ENCODE measurements around the gene COL1A2. TPM values are rescaled to one million over a fixed set of nuclear protein-coding genes. Genes with fewer than 3 reads are reported as not detected.

Gene COL1A2
- 1 to 10 TPM; 1.4 to 1.9 (median 1.6) TPM for total RNA-seq

DNA sequence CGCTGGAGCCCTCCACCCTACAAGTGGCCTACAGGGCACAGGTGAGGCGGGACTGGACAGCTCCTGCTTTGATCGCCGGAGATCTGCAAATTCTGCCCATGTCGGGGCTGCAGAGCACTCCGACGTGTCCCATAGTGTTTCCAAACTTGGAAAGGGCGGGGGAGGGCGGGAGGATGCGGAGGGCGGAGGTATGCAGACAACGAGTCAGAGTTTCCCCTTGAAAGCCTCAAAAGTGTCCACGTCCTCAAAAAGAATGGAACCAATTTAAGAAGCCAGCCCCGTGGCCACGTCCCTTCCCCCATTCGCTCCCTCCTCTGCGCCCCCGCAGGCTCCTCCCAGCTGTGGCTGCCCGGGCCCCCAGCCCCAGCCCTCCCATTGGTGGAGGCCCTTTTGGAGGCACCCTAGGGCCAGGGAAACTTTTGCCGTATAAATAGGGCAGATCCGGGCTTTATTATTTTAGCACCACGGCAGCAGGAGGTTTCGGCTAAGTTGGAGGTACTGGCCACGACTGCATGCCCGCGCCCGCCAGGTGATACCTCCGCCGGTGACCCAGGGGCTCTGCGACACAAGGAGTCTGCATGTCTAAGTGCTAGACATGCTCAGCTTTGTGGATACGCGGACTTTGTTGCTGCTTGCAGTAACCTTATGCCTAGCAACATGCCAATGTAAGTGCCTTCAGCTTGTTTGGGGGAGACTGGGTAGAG is at the start of gene COL1A2:
Gene COL1A2, plus strand, starts transcription at position 459 of the 704 bp plus-strand sequence. Its CDS starts 137 bp downstream, at position 596.
- Mint-ChIP-seq H3K4me3 (no peak within 1 kb of the TSS), H3K9me3 (no peaks in the 10 kb centered on the region), H3K4me1 (ENCODE audit: low read depth) (peaks cover 8% of the 10 kb centered on the region), H3K27me3 (ENCODE audit: low read depth) (peaks cover 41% of the 10 kb centered on the region), H3K36me3 (ENCODE audit: insufficient read depth) (no peaks in the 10 kb centered on the region)
- no peak for DNase-seq
- peak; percentile 39 to 44 for ATAC-seq

DNA sequence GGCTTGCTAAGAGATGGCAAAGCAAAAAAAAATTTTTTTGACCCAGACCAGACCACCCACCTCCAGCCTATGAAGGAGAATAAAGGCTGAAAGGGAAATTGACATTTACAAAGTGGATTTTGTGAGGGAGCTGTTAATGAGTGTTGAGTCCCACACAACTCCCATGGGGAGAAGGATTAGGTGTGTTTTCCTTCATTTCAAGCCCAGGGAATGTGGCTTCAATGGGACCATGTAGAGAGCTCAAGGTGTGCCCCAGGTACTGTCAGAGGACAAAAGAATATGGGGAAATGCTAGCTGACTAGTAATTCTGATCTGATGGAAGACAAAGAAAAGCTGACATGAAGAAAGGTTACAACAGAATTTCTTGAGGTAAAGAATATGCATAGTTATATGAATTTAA is 48.8 kb upstream of the COL1A2 start:
- ATAC-seq (no peak), DNase-seq (no peak)
- Mint-ChIP-seq H3K36me3 (ENCODE audit: insufficient read depth) (no peaks in the 10 kb centered on the region), H3K4me3 (no peak overlapping the region), H3K9me3 (no peaks in the 10 kb centered on the region), H3K27me3 (ENCODE audit: low read depth) (peaks cover 4% of the 10 kb centered on the region), H3K4me1 (ENCODE audit: low read depth) (no peaks in the 10 kb centered on the region)

DNA sequence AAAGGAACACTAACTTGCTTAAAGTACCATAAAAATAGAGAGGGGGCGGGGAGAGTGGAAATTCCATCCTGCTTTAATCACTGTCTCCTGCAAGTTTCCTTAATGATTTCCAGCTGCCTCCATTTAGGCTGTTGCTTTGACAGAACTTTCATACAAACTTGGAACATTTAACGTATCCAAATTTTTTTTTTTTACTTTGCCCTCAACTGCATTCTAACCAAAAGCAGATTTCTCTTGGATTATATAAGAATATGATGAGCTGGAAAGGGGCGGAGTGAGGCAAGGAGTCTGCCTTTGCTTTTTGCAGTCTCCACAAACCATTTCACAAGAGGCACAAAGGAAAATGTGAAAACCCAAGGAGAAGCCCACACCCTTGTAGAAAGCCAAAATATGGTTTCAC is 46.6 kb upstream of the COL1A2 start:
- H3K4me3 Mint-ChIP-seq: no peak overlapping the region
- DNase-seq (no peak), ATAC-seq (no peak)
- H3K9me3 Mint-ChIP-seq: no peaks in the 10 kb centered on the region
- H3K27me3 Mint-ChIP-seq (ENCODE audit: low read depth): peaks cover 4% of the 10 kb centered on the region
- H3K36me3 Mint-ChIP-seq (ENCODE audit: insufficient read depth): no peaks in the 10 kb centered on the region
- H3K4me1 Mint-ChIP-seq (ENCODE audit: low read depth): no peaks in the 10 kb centered on the region

DNA sequence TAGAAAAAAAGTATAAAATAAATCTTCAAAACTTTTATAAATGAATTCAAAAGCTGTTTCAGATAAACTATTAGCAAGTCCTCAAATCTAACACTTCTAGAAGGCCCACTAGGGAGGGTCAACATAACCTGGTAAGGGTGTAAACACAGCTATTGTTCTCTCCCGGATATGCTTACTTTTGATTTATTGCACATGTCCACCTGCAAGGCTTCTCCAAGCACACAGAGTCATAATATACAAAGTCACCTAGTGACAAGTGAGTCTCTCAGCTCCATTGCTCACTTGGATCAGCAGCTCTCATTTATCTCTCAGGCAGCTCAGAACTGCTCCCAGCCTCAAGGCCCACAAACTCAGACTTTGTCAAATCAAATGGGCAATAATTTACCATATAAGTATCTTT is 44.0 kb upstream of the COL1A2 start:
- no peaks in the 10 kb centered on the region for H3K9me3 Mint-ChIP-seq

DNA sequence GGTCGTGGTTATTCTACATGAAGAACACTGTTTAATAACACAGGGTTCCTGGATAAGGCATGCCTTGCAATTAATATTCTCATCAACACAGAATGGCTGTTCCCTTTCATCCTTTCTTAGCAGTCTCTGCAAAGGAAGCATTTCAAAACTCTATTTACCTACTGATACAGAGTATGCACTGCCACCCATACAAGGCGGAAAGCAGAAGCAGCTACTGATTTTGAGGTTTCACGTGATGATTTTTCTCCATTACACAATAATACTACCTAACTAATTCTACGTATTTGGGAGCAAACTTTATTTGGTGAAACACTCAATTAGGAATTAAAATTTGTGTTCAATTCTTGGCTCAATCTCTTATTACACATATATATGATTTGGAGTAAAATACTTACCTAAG is 43.0 kb upstream of the COL1A2 start:
- Mint-ChIP-seq H3K4me3 (no peak overlapping the region), H3K4me1 (ENCODE audit: low read depth) (no peaks in the 10 kb centered on the region), H3K36me3 (ENCODE audit: insufficient read depth) (no peaks in the 10 kb centered on the region), H3K27me3 (ENCODE audit: low read depth) (peaks cover 6% of the 10 kb centered on the region), H3K9me3 (no peaks in the 10 kb centered on the region)
- ATAC-seq (no peak), DNase-seq (no peak)

More for the DNA sequence above, 44.0 kb upstream of the COL1A2 start:
- no peak for DNase-seq
- no peak overlapping the region for H3K4me3 Mint-ChIP-seq
- no peak for ATAC-seq
- H3K27me3 Mint-ChIP-seq (ENCODE audit: low read depth): no peaks in the 10 kb centered on the region
- H3K36me3 Mint-ChIP-seq (ENCODE audit: insufficient read depth): no peaks in the 10 kb centered on the region
- no peaks in the 10 kb centered on the region for H3K4me1 Mint-ChIP-seq (ENCODE audit: low read depth)

DNA sequence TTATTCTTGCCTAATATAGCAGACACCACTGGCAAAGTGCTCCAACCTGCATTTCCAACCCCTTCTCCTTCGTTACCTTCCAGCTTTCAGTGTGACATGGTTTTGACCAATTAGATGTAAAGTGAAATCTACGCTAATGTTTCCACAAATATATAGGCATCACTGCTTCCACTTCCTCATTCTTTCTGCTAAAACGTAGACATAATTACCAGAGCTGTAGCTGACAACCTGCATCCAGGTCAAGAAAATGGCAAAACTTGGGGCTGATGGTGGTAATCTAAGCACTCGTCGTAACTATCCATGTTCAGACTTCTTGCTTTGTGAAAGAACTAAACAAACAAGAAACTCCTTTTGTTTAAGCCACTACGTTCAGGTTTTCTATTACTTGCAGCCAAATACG is 41.8 kb upstream of the COL1A2 start:
- Mint-ChIP-seq H3K4me1 (ENCODE audit: low read depth) (no peaks in the 10 kb centered on the region), H3K36me3 (ENCODE audit: insufficient read depth) (no peaks in the 10 kb centered on the region), H3K4me3 (no peak overlapping the region), H3K27me3 (ENCODE audit: low read depth) (peaks cover 6% of the 10 kb centered on the region), H3K9me3 (no peaks in the 10 kb centered on the region)
- DNase-seq (no peak), ATAC-seq (no peak)

DNA sequence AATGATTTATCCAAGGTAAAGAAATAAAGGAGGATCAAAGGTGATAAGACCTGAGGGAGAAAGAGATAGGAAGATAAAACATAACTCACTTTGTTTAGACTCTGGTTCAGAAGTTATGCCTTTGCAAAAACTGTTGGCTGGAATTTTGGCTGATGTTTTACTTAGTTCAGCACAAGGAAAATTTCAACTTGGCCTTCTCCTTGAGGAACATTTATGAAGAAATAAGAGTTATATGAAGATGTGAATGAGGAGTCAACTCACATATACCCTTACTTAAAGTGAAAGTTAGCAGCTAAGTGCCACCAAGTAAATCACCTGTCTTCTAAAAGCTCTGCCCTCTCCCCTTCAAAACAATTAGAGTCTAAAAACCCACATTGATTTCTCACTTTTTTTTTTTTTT is 39.7 kb upstream of the COL1A2 start:
- no peaks in the 10 kb centered on the region for H3K36me3 Mint-ChIP-seq (ENCODE audit: insufficient read depth)
- DNase-seq (no peak), ATAC-seq (no peak)
- H3K9me3 Mint-ChIP-seq: no peaks in the 10 kb centered on the region
- no peak overlapping the region for H3K4me3 Mint-ChIP-seq
- H3K27me3 Mint-ChIP-seq (ENCODE audit: low read depth): peaks cover 6% of the 10 kb centered on the region
- no peaks in the 10 kb centered on the region for H3K4me1 Mint-ChIP-seq (ENCODE audit: low read depth)

DNA sequence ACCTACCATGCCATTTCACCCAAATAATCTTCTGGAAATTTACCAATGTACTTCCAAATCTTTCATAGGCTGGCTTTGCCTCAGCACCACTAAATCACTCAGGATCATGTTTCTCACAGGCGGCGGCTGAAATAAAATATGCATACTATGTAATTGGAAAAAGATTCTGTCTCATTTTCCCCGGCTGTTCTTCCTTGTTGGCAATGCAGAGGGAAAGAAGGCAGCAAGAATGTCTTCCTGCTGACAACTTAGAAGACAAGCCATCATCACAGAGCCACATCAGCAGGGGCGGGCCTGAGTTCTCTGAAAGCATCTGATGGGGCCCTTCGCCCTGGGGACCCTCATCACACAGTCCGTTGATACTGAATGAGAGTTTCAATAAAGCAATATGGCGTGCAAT is 39.2 kb upstream of the COL1A2 start:
- H3K4me1 Mint-ChIP-seq (ENCODE audit: low read depth): no peaks in the 10 kb centered on the region
- no peaks in the 10 kb centered on the region for H3K36me3 Mint-ChIP-seq (ENCODE audit: insufficient read depth)
- peaks cover 6% of the 10 kb centered on the region for H3K27me3 Mint-ChIP-seq (ENCODE audit: low read depth)
- ATAC-seq (no peak), DNase-seq (no peak)
- no peak overlapping the region for H3K4me3 Mint-ChIP-seq
- no peaks in the 10 kb centered on the region for H3K9me3 Mint-ChIP-seq

DNA sequence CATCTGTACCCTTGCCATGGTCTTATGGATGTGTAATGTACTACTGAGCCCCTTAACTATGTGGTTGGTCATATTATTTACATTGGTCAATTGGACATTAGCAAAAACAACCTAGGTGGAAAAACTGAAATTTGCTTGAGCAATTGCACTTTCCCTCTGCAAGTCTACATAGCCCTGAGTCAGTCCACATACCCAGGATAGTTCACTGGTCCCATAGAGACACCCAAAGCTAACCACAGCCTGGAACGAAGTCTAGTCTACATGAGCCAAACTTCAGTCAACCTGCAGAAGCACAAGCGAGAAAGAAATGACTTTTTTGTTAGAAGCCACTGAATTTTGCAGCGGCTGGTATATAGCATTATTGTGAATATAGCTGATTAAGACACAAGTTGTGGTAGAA is 37.6 kb upstream of the COL1A2 start:
- Mint-ChIP-seq H3K27me3 (ENCODE audit: low read depth) (peaks cover 6% of the 10 kb centered on the region), H3K4me1 (ENCODE audit: low read depth) (no peaks in the 10 kb centered on the region), H3K4me3 (no peak overlapping the region), H3K36me3 (ENCODE audit: insufficient read depth) (no peaks in the 10 kb centered on the region), H3K9me3 (no peaks in the 10 kb centered on the region)
- DNase-seq: no peak
- ATAC-seq: no peak

DNA sequence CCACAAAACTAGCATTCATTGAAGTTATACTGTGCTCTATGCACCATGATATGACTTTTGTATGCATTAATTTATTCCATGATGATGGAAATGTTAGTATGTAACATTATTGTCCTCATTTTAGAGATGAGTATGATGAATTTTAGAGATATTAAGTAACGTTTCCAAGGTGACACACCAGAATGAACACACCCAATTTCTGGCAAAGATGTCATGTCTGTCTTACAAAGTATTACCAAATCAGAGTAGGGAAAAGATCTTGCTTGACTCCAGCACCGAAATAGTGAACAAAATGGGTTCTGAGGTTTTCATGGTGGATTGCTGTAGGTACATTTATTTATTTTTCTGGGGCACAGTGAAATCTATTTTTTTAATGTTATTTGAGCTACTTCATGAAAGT is 33.8 kb upstream of the COL1A2 start:
- Mint-ChIP-seq H3K4me3 (no peak overlapping the region), H3K9me3 (no peaks in the 10 kb centered on the region), H3K4me1 (ENCODE audit: low read depth) (no peaks in the 10 kb centered on the region), H3K27me3 (ENCODE audit: low read depth) (peaks cover 6% of the 10 kb centered on the region), H3K36me3 (ENCODE audit: insufficient read depth) (no peaks in the 10 kb centered on the region)
- DNase-seq: no peak
- no peak for ATAC-seq

DNA sequence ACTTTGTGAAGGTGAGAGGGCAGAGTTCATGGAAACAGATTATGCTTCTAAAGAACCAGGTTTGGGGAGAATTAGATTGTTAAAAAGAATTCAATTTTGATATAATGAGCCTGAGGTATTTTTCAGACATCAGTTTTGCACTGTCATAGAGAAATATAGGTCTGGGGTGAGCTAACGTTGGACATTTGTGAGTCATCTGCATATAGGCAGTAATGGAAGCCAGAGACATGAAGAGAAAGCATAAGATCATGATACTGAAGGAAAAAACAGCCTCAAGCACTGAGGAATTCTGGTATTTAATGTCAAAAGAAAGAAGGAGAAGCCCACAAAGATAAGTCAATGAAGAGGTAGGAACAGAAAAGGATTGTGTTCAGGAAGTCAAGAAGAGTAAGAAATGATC is 32.4 kb upstream of the COL1A2 start:
- no peak for ATAC-seq
- DNase-seq: no peak
- H3K36me3 Mint-ChIP-seq (ENCODE audit: insufficient read depth): no peaks in the 10 kb centered on the region
- no peak overlapping the region for H3K4me3 Mint-ChIP-seq
- no peaks in the 10 kb centered on the region for H3K9me3 Mint-ChIP-seq
- no peaks in the 10 kb centered on the region for H3K27me3 Mint-ChIP-seq (ENCODE audit: low read depth)
- H3K4me1 Mint-ChIP-seq (ENCODE audit: low read depth): no peaks in the 10 kb centered on the region

DNA sequence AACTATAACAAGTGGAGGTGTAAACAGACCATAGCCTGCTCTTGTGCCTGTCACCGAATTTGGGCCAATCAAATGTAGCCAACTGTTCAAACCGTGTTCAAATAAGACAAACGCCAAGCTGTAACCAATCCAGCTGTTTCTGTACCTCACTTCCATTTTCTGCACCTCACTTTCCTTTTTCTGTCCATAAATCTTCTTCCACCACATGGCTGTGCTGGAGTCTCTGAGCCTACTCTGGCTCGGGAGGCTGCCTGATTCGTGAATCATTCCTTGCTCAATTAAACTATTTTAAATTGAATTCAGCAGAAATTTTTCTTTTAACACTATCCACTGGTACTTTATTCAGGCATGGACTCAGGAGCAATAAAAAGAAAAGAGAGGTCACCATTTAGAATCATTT is 29.9 kb upstream of the COL1A2 start:
- Mint-ChIP-seq H3K27me3 (ENCODE audit: low read depth) (peaks cover 2% of the 10 kb centered on the region), H3K4me3 (no peak overlapping the region)
- no peak for ATAC-seq

DNA sequence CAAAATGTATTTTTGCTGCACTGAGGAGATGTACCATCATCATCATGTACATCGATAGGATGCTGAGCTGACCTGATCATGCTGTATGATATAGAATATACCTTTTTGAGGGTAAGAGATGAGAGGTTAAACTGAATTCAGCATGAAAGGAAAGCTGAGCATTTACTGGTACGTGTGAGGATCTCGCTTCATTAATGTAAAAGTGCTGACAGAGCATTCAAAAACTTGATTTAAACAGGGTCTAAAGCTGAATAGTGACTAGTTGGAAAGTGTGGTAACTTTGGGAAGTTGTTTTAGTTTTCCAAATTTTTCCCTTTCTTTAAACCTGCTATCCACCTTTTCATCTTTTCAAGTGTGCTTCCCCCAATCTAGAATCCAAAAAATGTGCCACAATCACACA is 28.5 kb upstream of the COL1A2 start:
- Mint-ChIP-seq H3K36me3 (ENCODE audit: insufficient read depth) (no peaks in the 10 kb centered on the region), H3K9me3 (no peaks in the 10 kb centered on the region), H3K4me3 (no peak overlapping the region), H3K4me1 (ENCODE audit: low read depth) (no peaks in the 10 kb centered on the region), H3K27me3 (ENCODE audit: low read depth) (peaks cover 2% of the 10 kb centered on the region)
- DNase-seq (no peak), ATAC-seq (no peak)

More for the DNA sequence above, 29.9 kb upstream of the COL1A2 start:
- H3K36me3 Mint-ChIP-seq (ENCODE audit: insufficient read depth): no peaks in the 10 kb centered on the region
- no peaks in the 10 kb centered on the region for H3K4me1 Mint-ChIP-seq (ENCODE audit: low read depth)
- H3K9me3 Mint-ChIP-seq: no peaks in the 10 kb centered on the region
- DNase-seq: no peak

DNA sequence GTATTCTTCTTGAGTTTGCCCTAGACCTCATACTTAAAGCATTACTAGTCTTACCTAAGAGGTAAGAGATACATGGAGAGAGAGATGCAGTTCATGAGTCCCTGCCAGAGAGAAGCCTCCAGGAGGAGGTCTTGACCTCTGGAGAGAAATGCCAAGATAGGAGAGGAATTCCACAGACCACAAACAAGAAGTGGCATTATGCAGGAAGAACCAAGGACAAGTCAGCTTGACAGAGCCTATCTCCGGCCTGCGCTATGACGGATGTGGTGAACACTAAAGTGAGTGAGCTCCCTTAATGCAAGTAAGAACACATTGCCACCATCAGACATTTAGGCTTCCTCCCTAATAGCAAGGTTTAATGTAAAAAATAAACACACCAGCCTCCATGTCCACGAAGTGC is 27.9 kb upstream of the COL1A2 start:
- H3K9me3 Mint-ChIP-seq: no peaks in the 10 kb centered on the region
- no peak for ATAC-seq
- no peak overlapping the region for H3K4me3 Mint-ChIP-seq

DNA sequence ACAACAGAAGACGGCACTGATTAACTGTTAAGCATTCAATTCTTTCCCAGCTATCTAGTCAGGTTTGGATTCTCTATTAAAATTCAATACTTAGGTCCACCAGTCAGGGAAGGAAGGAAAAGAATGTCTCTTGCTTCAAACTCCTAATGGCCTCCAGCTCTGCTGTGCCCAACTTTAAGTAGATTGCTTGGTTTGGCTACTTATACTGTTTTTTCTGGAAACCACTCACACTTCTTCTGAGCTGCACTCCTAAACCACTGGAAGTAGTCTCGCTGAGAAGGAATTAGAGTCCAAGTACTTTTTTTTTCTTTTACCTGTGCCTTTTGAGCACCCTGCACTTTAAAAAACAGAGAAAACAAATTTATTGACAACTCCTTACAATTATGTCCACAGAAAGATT is 26.7 kb upstream of the COL1A2 start:
- DNase-seq (no peak), ATAC-seq (no peak)
- no peaks in the 10 kb centered on the region for H3K4me1 Mint-ChIP-seq (ENCODE audit: low read depth)
- no peaks in the 10 kb centered on the region for H3K36me3 Mint-ChIP-seq (ENCODE audit: insufficient read depth)
- no peak overlapping the region for H3K4me3 Mint-ChIP-seq
- H3K27me3 Mint-ChIP-seq (ENCODE audit: low read depth): peaks cover 2% of the 10 kb centered on the region
- no peaks in the 10 kb centered on the region for H3K9me3 Mint-ChIP-seq

More for the DNA sequence above, 27.9 kb upstream of the COL1A2 start:
- no peaks in the 10 kb centered on the region for H3K36me3 Mint-ChIP-seq (ENCODE audit: insufficient read depth)
- H3K27me3 Mint-ChIP-seq (ENCODE audit: low read depth): peaks cover 2% of the 10 kb centered on the region
- DNase-seq: no peak
- H3K4me1 Mint-ChIP-seq (ENCODE audit: low read depth): no peaks in the 10 kb centered on the region

Data from activated T-cell treated with anti-CD3 and anti-CD28 coated beads, Interleukin-2, amount 50 U/mL, for 4 hours (primary cell).